Loucy (cell line): ENCODE measurements around the gene CTAG1B.

Source experiments
- CTCF ChIP-seq: fragments of 200-600 bp; sonication (generic); conservative IDR thresholded peaks from 2 replicates; pipeline ENCODE4 v1.5.1; 2014; ENCODE audit warnings: mild to moderate bottlenecking, antibody characterized with exemption, low read length
- EZH2phosphoT487 ChIP-seq: fragments of 200-600 bp; IDR thresholded peaks from 2 replicates; pipeline ENCODE4 v1.6.1; 2018; ENCODE audit warnings: antibody characterized with exemption, mild to moderate bottlenecking, moderate library complexity, borderline replicate concordance

- TF ChIP-seq CTCF, result no peak
- TF ChIP-seq EZH2phosphoT487, result no peak
Observed at GRCh38 chrX:154593201-154593600, 25.9 kb downstream of the CTAG1B start.
